HG02840 (cell line): Measurements from ENCODE around the gene POU6F2.

ENCODE experiments used
- ATAC-seq: cut with Tn5 transposase; IDR thresholded peaks from one replicate; pipeline ENCODE4 v1.9.1; 2021; ENCODE audit warnings: mild to moderate bottlenecking, moderate library complexity, moderate number of reproducible peaks; ENCODE audit not compliant: unreplicated experiment, low FRiP score

The POU6F2 gene

DNA sequence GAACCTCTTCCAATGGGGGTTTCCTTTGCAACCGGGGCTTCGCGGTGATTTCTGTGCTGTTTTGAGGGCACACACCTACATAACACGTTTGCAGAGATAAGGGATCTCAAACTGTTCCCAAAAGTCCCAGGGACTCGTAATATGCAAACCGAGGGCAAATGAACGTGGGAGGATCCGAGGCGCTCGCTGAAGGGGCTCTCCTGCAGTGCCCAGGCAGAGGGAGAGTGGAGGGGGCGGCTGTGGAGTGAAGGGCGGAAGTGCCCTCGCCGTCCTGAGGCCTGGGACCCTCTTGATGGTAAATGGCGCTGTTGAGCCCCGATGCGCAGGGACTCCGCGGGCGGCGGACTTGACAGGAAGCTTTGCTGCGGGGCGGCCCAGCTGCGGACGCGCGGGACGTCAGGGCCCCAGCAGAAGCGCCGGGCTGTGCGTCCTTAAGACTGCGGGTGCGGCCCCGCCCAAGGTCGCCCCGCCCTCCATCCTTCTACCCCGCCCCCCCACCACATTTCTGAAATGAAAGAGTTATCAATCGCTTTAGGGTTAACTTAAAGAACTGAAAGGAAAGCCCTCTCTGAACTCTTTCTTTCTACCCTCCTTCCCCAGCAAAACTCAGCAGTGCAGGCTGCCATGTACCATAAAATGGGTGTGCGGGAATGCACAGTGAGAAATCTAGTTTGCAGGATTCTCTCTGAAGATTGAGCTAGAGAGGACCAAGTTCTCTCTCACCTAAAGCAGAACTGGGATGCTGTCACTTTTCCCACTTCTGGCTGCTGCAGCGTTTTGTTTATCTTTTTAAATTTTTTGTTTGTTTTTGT is 436.7 kb downstream of the POU6F2 start:
- peak; percentile 72 for ATAC-seq

DNA sequence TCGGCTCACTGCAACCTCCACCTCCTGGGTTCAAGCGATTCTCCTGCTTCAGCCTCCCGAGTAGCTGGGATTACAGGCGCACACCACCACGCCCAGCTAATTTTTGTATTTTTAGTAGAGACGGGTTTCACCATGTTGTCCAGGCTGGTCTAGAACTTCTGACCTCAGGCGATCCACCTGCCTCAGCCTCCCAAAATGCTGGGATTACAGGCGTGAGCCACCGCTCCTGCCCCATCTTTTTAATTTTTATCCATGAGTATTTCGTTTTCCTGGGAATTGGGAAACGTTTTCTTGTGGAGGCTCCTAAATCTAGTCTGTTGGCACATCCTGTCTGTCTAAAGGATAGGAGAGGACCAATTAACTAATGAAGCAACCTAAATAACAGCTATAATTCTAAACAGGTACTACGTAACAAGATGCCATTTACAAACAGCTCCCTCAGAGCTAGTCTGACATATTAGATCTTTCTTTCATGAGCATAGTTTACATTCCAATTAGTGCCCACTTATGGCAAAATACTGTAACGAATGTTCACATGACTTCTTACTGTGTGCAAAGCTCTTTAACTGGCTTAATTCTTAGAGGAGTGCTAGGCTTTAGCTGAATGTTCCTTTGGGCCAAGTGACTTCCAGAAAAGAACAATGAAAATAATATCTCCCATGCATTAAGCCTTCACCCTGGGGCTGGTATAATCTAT is 437.5 kb downstream of the POU6F2 start:
- no peak for ATAC-seq

DNA sequence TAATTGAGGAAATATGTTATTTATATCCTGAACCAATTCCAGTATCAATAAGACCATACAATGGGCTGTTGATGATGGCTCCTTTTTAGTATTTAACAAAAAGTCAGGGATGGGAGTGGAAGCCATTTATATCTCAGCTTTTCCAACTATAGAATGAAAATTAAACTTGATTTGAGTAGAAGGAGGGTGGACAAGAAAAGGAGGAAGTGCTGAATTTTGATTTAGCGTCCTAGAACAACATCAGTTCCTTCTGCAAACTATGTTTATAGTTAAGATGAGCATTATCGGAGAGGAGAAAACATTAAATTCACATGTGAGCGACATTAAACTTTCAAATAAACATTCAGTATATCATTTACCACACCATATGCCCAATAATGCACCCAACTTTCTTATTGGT is 439.2 kb downstream of the POU6F2 start:
- no peak for ATAC-seq

DNA sequence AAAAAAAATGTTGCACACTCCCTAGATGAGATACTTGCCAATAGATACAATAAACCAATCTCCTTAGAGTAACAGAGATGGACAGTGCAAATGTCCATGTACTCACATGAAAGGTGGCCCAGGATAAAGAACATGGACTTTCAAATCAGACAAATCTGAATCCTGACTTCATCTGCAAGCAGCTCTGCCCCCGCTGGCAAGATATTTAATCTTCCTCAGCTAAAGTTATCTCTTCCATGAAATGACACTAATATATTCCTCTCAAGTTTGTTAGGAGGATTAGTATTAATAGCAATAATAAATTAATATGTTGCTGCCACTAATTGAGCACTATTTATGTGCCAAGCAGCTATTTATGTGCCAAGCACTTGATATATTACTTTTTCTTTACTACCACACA is 439.9 kb downstream of the POU6F2 start:
- no peak for ATAC-seq

DNA sequence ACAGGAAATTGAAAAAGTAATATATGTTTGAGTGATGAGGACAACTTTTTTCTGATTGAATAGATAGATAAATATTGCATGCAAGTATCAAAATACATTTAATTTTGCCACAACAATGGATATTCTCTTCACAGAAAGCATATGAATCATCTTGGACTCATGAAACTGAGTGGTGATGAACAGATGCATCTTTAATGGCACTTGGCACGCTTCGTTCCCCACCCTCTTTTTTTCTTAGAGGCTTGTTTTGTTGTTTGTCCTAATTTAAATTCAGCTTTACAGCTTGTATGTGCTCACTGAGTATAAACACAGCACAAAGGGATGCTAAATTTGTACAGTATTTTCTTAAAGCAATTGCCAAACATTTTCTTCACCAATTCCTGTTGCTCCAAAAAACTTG is 443.5 kb downstream of the POU6F2 start:
- no peak for ATAC-seq

DNA sequence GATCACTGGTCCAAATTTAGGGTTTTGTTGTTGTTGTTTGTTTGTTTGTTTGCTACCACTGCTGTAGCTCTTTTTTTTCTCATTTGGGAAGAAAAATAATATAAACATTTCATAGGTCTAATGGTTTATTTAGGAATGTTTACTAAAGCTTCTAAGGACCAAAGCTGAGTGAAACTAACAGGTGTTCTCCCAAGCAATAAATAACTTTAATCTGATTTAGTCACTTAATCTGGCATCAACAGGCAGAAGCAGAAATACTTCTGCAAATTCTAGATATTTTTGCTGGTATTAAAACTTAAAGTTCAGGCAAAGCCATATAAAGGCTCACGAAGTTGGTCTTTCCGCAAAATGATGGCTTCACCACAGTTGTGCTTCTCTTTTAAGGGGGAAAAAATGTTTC is 444.0 kb downstream of the POU6F2 start:
- no peak for ATAC-seq

DNA sequence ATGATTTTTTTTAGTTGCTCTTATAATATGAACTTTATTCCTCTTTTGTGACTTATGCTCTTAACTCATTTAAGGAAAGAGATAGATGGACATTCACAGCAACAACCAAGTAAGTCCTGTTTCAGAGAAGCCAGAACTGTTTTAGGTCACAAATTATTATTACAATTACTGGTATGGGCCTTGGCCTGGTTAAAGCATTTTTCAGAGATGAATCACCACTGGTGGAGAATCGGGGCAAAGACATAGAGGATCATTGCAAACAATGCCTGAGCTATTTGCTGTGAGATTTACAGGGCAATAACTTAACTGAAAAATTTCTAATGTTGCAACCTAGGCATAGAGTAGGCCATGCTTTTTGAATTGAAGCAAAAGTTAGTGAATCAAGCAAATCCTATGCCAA is 450.5 kb downstream of the POU6F2 start:
- no peak for ATAC-seq

DNA sequence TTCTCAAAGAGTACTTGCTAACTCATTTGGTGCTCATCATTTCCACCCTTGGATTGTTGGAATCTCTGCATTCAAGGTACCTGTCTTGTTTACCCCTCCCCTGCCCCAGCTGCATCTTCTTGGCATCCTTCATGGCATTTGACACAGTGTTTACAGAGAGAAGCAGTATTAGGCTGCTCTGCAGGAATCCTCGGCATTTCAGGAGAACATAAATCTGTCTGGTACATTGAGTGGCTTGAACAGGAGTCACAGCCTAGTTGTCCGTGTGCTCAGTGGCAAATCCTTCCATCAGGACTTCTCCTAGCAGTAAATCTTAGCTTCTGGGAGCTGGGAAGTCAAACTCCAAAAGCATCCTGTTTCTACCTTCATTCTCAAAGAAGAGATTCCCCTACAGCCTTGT is 451.7 kb downstream of the POU6F2 start:
- ATAC-seq: no peak

DNA sequence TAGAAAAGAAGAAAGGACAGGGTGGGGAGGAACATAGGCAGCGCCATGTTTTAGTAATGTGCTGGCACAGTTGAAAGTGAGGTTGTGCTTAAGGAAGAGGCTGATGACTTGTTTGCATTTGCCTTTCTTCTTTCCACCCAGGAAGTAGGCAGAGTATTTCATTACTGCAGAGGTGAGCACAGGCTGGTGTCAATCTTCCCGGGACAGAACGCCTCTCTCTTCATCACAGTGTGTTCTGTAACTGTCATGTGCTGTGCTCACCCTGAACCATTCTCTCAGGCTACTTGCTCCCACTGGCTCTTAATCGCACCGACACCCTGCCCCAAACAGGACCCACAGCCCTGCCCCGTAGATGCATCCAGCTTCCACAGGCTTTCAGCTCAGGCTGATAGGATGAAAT is 452.7 kb downstream of the POU6F2 start:
- ATAC-seq: no peak

DNA sequence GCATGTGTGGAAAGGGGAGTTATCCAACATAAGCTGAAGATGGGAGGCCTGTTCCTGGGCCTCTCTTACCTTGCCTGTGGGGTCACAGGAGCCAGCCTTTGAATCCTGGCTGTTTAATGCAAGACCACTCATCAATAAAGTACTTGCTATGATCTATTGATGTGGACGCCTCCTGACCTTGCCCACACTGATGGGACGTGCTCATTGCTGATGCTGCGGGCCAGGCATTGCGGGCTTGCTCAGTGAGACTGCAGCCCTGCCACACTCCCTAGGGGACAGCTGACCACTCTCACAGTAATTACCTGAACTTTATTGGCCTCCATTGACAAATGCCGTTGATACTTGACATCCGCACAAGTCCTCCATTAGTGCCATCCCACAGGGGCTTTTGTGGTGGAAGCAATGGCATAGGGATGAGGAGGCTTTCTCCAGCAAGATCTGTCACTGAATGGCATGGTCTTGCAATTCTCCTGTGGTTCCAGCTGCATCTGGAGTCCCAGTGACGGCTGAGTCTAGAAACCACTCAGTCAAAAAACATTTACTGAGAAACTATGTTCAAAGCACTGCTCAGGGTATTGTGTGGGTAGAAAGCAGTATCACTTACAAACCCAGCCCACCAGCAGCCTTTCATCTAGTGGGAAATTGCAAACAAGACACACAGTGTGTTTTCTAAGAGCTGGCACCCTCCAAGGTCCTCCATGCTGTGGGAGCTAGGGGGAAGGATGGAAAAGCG is 453.4 kb downstream of the POU6F2 start:
- no peak for ATAC-seq

DNA sequence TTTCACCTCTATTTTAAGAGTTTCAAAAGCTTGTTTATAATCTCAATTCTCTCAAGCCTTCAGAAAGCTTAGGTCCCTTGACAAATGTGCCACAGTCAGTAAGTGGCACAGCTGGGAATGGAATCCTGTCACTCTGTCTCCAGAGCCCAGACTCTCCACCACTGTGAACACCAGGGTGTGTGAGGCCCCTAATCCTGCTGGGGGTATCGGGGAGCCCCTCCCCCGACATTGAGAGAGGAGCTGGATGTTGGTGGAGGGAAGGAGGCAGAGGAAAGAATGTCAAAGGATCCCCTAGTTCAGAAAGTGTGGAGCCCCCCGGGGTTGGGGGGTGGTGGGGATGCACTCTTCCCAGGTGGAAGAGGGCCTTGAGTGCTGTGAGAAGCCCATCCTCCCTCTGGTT is 454.7 kb downstream of the POU6F2 start:
- no peak for ATAC-seq

DNA sequence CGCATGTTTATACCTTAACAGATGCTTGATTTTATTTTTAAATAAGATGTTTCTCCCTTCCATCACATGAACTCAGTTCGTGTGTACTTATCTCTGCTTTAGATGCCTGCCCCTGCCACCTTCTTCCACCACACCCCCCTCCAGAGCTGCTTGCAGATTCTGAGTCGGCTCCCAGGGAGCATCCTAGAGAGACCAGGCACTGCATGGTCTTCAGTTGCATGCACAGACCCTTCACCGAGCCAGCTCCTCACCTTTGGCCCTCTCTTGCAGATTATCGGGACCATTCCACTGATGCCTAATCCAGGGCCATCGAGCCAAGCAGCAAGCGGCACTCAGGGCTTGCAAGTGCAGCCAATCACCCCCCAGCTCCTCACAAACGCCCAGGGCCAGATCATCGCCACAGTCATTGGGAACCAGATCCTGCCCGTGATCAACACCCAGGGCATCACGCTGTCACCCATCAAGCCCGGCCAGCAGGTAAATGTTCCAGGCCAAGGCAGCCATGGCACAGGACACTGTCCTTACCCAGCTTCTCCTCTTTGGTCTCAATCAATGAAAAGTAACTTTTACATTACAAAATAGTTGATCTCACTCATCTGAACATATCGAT is 455.2 kb downstream of the POU6F2 start:
- ATAC-seq: no peak

DNA sequence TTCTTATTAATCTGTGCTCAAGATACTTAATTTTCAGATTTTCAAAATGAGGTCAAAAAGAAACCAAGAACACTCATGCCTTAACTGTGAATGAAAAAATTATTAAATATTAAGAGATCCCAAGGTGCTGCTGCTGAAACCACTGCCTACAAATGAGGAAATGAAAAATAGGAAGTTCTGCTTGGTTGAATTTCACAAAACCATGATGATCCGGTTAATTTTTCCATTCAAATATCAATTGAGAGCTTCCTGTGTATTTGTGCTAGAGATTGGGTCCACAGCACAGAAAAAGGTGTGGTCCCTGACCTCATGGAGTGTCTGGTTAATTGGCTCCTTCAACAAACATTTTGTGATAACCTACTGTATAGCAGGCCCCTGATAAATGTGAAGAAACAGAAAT is 455.8 kb downstream of the POU6F2 start:
- ATAC-seq: no peak

DNA sequence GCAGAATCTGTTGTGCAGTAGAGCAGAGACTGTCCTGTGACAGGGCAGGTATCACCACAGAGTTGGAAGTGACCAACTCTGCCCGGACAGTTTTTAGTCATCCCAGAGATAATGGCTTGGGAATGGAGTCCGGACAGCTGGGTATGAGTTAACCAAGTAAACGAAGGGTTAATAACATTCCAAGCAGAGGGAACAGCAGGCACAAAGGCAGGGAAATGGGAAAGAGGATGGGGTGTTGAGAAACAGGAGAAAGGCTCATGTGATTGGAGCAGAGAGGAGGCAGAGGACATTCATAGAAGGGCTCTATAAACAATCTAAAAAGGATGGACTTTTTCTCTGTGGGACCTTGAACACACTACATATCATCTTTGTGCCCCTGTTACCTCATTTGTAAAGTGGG is 456.3 kb downstream of the POU6F2 start:
- no peak for ATAC-seq

DNA sequence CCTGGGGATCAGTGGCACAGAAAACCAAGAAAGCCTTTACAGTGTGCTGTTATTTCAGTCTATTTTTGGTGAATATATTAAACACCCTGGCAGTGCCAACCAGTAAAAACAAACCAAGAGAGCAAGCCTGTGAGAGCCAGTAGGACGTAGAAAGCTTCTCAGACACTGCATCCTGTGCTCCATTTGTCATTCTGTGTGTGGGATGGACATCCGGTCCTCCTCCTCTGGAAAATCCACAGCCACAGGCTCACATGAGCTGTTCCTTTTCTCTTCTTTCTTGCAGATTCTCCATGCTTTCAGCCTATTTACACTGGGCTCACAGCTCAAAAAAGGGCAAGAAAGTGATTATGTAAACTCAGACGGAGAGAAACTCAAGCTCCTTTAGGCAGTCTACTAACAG is 468.8 kb downstream of the POU6F2 start:
- no peak for ATAC-seq

DNA sequence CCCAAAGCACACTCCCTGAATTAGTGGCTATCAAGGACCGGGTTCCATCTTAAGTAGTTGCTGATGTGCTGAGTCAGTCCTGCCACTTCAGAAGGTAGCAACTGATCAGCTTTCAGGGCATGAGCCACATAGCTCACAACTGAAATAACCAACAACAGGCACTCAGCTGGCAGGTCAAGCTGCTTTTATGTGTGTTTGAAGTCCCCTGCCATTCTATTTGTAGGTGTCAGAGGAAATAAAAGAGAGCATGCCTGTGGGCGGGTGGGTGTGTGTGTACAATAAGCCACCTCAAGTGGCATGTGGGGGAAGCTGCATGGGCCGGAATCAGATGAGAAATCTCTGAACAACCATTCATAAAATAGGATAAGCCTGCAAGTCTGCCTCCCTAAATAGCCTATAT is 474.2 kb downstream of the POU6F2 start:
- no peak for ATAC-seq

DNA sequence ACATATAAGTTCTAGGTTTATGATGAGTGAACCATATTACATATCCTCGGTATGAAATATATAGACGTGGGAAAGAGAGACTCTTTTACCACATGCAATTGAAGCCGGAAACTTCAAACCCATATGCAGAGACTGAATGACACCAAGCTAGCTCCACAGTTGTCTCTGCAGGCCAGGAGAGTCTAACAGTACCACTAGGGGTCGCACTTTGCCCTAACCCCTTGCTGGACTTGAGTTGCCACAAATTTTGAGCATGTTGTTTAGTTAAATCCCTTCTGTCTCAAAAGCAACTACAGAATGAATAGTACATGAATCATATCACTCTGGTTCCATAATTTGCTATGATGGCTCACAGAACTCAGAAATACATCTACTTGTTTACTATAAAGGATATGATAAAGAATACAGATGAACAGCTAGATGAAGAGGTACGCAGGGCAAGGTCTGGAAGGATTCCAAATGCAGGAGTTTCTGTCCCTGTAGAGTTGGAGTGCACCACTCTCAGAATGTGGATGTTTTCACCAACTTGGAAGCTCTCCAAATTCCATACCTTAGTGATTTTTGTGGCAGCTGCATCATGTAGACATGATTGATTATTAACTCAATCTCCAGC is 476.1 kb downstream of the POU6F2 start:
- peak; percentile 82 for ATAC-seq

DNA sequence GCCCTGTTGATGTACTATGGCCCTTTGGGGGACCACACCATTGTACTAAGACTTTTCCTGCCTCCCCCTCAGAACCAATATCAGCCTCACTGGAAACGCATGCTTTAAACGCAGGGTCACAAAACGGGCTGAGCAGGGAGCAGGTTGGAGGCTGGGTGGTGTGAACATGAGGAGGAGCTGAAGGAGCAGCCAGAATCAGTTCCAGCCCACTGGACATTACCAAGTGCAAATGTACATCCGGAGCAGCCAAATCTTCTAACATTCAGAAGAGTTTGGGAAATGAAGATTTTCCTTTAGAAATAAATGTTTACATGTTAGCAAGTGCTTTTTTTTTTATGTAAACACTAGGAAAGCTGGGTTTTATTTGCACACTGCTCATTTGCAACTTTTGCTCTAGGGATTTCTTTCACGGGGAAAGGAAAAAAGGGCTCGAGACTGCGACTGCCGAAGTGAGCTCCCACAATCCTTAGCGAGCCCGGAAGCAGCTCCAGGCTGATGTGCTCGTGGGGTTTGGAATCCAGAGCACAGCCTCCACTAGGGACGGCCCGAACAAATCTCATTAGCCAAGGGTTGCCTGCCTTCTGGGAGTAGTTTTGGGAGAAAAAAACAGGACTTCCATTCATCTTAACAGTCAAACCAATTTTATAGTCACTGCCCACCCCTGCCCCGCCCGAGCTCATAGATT is 480.5 kb downstream of the POU6F2 start:
- no peak for ATAC-seq

DNA sequence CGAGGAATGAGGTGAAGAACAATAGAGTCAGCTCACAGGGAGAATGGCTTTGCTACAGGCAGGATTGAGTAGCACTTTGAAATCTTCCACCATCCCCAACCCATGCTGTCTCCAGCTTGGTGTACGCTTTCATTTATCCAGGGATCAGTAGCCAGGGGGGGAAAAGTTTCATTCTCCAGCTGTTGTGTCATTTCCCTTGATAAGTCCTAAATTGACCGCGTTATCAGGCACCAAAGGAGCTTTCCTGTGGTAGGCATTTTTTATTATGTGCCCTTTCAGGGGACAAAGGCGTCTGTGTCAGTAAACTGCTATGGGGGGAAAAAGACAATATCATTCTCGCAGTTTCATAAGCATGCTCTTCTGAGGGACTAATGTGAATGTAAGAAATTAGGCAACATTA is 481.9 kb downstream of the POU6F2 start:
- no peak for ATAC-seq

DNA sequence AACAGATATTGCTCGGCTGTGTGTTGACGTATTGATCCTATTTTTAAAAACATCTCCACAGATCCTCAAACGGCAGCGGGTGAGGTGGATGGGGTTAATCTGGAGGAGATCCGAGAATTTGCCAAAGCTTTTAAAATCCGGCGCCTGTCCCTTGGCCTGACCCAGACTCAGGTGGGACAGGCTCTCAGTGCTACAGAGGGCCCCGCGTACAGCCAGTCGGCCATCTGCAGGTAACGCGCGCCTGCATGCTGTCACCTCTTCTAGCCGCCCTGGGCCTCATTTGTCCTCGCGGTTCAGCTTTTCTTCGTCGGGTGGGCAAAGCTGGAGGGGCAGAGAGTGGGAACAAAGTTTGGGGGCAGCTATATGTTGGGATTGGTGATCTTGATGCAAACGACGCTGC is 482.8 kb downstream of the POU6F2 start:
- ATAC-seq: no peak
